Measurements from ENCODE around the gene CASQ1. TPM values are rescaled to one million over a fixed set of nuclear protein-coding genes. Genes with fewer than 3 reads are reported as not detected.

The CASQ1 gene
- total RNA-seq, 1 donor from 2014 or later: 0.16 TPM

- Mint-ChIP-seq H3K9me3 (no peaks in the 10 kb centered on the region), H3K36me3 (no peaks in the 10 kb centered on the region), H3K4me1 (peaks cover 9% of the 10 kb centered on the region), H3K27me3 (ENCODE audit: low read depth) (no peaks in the 10 kb centered on the region), H3K27ac (no peak overlapping the region), H3K4me3 (no peak overlapping the region)
- no peak for TF ChIP-seq CTCF (IDR thresholded peaks at IDR 0.05; ENCODE audit: unreplicated experiment)
- DNase-seq (ENCODE audit: low spot score in 2 of 2, unreplicated experiment in 2 of 2): no peak
These were observed 10.4 kb downstream of the CASQ1 start for GRCh38 chr1:160200786-160201185.

- no peak for TF ChIP-seq CTCF (IDR thresholded peaks at IDR 0.05; ENCODE audit: unreplicated experiment)
- Mint-ChIP-seq H3K9me3 (no peaks in the 10 kb centered on the region), H3K36me3 (peaks cover 4% of the 10 kb centered on the region), H3K4me3 (peak overlapping the region; percentile 81), H3K27ac (peak overlapping the region; percentile 82), H3K4me1 (peaks cover 41% of the 10 kb centered on the region), H3K27me3 (ENCODE audit: low read depth) (no peaks in the 10 kb centered on the region)
- DNase-seq (ENCODE audit: low spot score in 2 of 2, unreplicated experiment in 2 of 2): no peak
These were observed 14.3 kb downstream of the CASQ1 start for GRCh38 chr1:160204526-160205241.

GRCh38 chr1:160205242-160206035, 15.1 kb downstream of the CASQ1 start, which contains the start of gene PEA15:
PEA15 (plus strand) TSS chr1:160205384; CDS start chr1:160211545, 6,161 bp downstream.
- peak within 1 kb of the TSS; percentile 81 for H3K4me3 Mint-ChIP-seq
- peak within 1 kb of the TSS; percentile 91 for H3K27ac Mint-ChIP-seq
- TF ChIP-seq CTCF (IDR thresholded peaks at IDR 0.05; ENCODE audit: unreplicated experiment): no peak
- peaks cover 49% of the 10 kb centered on the region for H3K4me1 Mint-ChIP-seq
- no peaks in the 10 kb centered on the region for H3K9me3 Mint-ChIP-seq
- no peaks in the 10 kb centered on the region for H3K27me3 Mint-ChIP-seq (ENCODE audit: low read depth)
- peak; percentile 60 to 73 for DNase-seq (ENCODE audit: low spot score in 2 of 2, unreplicated experiment in 2 of 2)
- peaks cover 4% of the 10 kb centered on the region for H3K36me3 Mint-ChIP-seq

GRCh38 chr1:160206036-160206389, 15.6 kb downstream of the CASQ1 start:
- Mint-ChIP-seq H3K4me3 (peak overlapping the region; percentile 81), H3K4me1 (peaks cover 51% of the 10 kb centered on the region), H3K27me3 (ENCODE audit: low read depth) (no peaks in the 10 kb centered on the region), H3K9me3 (no peaks in the 10 kb centered on the region), H3K36me3 (peaks cover 4% of the 10 kb centered on the region), H3K27ac (peak overlapping the region; percentile 91)
- TF ChIP-seq CTCF (IDR thresholded peaks at IDR 0.05; ENCODE audit: unreplicated experiment): no peak
- DNase-seq (ENCODE audit: low spot score in 2 of 2, unreplicated experiment in 2 of 2): no peak

GRCh38 chr1:160206421-160207117, 16.2 kb downstream of the CASQ1 start:
- H3K4me1 Mint-ChIP-seq: peaks cover 51% of the 10 kb centered on the region

More at GRCh38 chr1:160206421-160207117, 16.2 kb downstream of the CASQ1 start:
- peak overlapping the region; percentile 81 for H3K4me3 Mint-ChIP-seq
- H3K36me3 Mint-ChIP-seq: peaks cover 7% of the 10 kb centered on the region
- no peak for DNase-seq (ENCODE audit: low spot score in 2 of 2, unreplicated experiment in 2 of 2)
- H3K27ac Mint-ChIP-seq: peak overlapping the region; percentile 91
- H3K9me3 Mint-ChIP-seq: no peaks in the 10 kb centered on the region
- no peak for TF ChIP-seq CTCF (IDR thresholded peaks at IDR 0.05; ENCODE audit: unreplicated experiment)
- H3K27me3 Mint-ChIP-seq (ENCODE audit: low read depth): no peaks in the 10 kb centered on the region

Measured in mesothelial cell of epicardium (in vitro differentiated cells).